Fibroblast of lung (primary cell): ENCODE results near the gene MSH4. TPM values are rescaled to one million over a fixed set of nuclear protein-coding genes. Genes with fewer than 3 reads are reported as not detected.

Source experiments
- DNase-seq, 2 donors: peaks; one replicate each; pipeline versions ENCODE4 v3.0.0 to v3.0.0-alpha.2; 2010; ENCODE audit warnings: low read depth in 2 of 2
- H2AFZ ChIP-seq: 2 replicates; pipeline ENCODE4 v1.5.1; 2012; ENCODE audit warnings: low read length, control low read depth, inconsistent platforms
- H3K27ac ChIP-seq: 2 replicates; pipeline ENCODE4 v1.5.1; 2011; ENCODE audit warnings: low read length, control low read depth; ENCODE audit not compliant: insufficient read depth
- H3K27me3 ChIP-seq: 2 replicates; pipeline ENCODE4 v1.5.1; 2011; ENCODE audit warnings: mild to moderate bottlenecking, low read length; ENCODE audit not compliant: control insufficient read depth, insufficient read depth
- H3K36me3 ChIP-seq: 2 replicates; pipeline ENCODE4 v1.5.1; 2011; ENCODE audit warnings: low read length; ENCODE audit not compliant: control insufficient read depth, insufficient read depth
- H3K4me1 ChIP-seq: 2 replicates; pipeline ENCODE4 v1.5.1; 2011; ENCODE audit warnings: low read length; ENCODE audit not compliant: control insufficient read depth, insufficient read depth; ENCODE audit errors: extremely low read depth
- H3K4me2 ChIP-seq: 2 replicates; pipeline ENCODE4 v1.5.1; 2011; ENCODE audit warnings: low read length, control low read depth; ENCODE audit not compliant: insufficient read depth; ENCODE audit errors: extremely low read depth
- H3K4me3 ChIP-seq, 4 experiments: fragments of 200-600 bp in 1 of 4; sonication (generic) in 1 of 4; replicated peaks in 1 of 4; 2 replicates each; pipeline ENCODE4 v1.5.1; 2011 to 2016; ENCODE audit warnings: low read length in 4 of 4, low read depth in 3 of 4, mild to moderate bottlenecking in 3 of 4, control low read depth in 2 of 4, inconsistent platforms in 1 of 4, mixed read lengths in 1 of 4; ENCODE audit not compliant: insufficient read depth in 1 of 4; ENCODE audit errors: control extremely low read depth in 1 of 4
- H3K79me2 ChIP-seq: 2 replicates; pipeline ENCODE4 v1.5.1; 2012; ENCODE audit warnings: mild to moderate bottlenecking, low read length, inconsistent platforms; ENCODE audit not compliant: control insufficient read depth, insufficient read depth
- H3K9ac ChIP-seq: 2 replicates; pipeline ENCODE4 v1.5.1; 2011; ENCODE audit warnings: mild to moderate bottlenecking, low read length, control low read depth; ENCODE audit not compliant: insufficient read depth
- H3K9me3 ChIP-seq: 2 replicates; pipeline ENCODE4 v1.5.1; 2012; ENCODE audit warnings: low read depth, low read length; ENCODE audit not compliant: control insufficient read depth, insufficient read depth
- H4K20me1 ChIP-seq: 2 replicates; pipeline ENCODE4 v1.5.1; 2011; ENCODE audit warnings: low read length; ENCODE audit not compliant: control insufficient read depth, insufficient read depth; ENCODE audit errors: extremely low read depth
- EZH2 ChIP-seq: IDR thresholded peaks from 2 replicates; pipeline ENCODE4 v1.5.1; 2012; ENCODE audit warnings: low read length, control low read depth, mild to moderate bottlenecking; ENCODE audit errors: missing control alignments
- polyA plus RNA-seq, 2 donors: library from polyadenylated mRNA; depleted of rRNA in 1 of 2; stranded (reverse) in 1 of 2; unstranded in 1 of 2; fragments of >200 nt; gene quantifications; 2 replicates each; pipeline ENCODE4 v1.2.1, GENCODE V29; 2011 to 2012; ENCODE audit warnings: missing spikeins in 1 of 2
- total RNA-seq: library from RNA; depleted of rRNA; stranded (reverse); fragments of >200 nt; gene quantifications from 2 replicates; pipeline ENCODE4 v1.2.1, GENCODE V29; 2014
- TF ChIP-seq, protein P1 (sequence below), 2 donors: IDR thresholded peaks in 1 of 2; conservative IDR thresholded peaks in 1 of 2; 1 replicate in 1 of 2; 2 replicates in 1 of 2; pipeline ENCODE4 v1.5.1; 2011 to 2012; ENCODE audit warnings: low read length in 2 of 2, control low read depth in 1 of 2, inconsistent platforms in 1 of 2, low read depth in 1 of 2, mild to moderate bottlenecking in 1 of 2

MSH4 gene
- total and polyA plus RNA-seq, 2 donors (not counting 1 experiment from before 2014, with no cell fraction given), result 0.66 TPM; not detected in 1

GRCh38 chr1:75855010-75855409 lies 58.3 kb downstream of the MSH4 start:
- no peak for TF ChIP-seq EZH2
- TF ChIP-seq, protein P1, sequence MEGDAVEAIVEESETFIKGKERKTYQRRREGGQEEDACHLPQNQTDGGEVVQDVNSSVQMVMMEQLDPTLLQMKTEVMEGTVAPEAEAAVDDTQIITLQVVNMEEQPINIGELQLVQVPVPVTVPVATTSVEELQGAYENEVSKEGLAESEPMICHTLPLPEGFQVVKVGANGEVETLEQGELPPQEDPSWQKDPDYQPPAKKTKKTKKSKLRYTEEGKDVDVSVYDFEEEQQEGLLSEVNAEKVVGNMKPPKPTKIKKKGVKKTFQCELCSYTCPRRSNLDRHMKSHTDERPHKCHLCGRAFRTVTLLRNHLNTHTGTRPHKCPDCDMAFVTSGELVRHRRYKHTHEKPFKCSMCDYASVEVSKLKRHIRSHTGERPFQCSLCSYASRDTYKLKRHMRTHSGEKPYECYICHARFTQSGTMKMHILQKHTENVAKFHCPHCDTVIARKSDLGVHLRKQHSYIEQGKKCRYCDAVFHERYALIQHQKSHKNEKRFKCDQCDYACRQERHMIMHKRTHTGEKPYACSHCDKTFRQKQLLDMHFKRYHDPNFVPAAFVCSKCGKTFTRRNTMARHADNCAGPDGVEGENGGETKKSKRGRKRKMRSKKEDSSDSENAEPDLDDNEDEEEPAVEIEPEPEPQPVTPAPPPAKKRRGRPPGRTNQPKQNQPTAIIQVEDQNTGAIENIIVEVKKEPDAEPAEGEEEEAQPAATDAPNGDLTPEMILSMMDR (conservative IDR thresholded peaks at IDR 0.05 in 1 of 2, IDR thresholded peaks at IDR 0.05 in 1 of 2; ENCODE audit: low read depth in 1 of 2, low read length in 2 of 2), result no peak
- Histone ChIP-seq H3K27ac (no peak overlapping the region), H3K9me3 (no peaks in the 10 kb centered on the region), H2AFZ (no peak overlapping the region), H3K4me1 (no peaks in the 10 kb centered on the region), H4K20me1 (no peaks in the 10 kb centered on the region), H3K4me3 (no peak overlapping the region), H3K9ac (no peak overlapping the region), H3K27me3 (no peaks in the 10 kb centered on the region), H3K4me2 (no peak overlapping the region), H3K79me2 (no peaks in the 10 kb centered on the region), H3K36me3 (no peaks in the 10 kb centered on the region)
- DNase-seq, result peak; percentile 77 to 80

- DNase-seq, result no peak
- Histone ChIP-seq H3K27ac (no peak overlapping the region), H3K4me3 (no peak overlapping the region), H4K20me1 (no peaks in the 10 kb centered on the region), H3K9ac (no peak overlapping the region), H3K9me3 (no peaks in the 10 kb centered on the region), H3K36me3 (no peaks in the 10 kb centered on the region), H2AFZ (no peak overlapping the region), H3K79me2 (no peaks in the 10 kb centered on the region), H3K4me2 (no peak overlapping the region), H3K4me1 (no peaks in the 10 kb centered on the region), H3K27me3 (no peaks in the 10 kb centered on the region)
- TF ChIP-seq, protein P1 (conservative IDR thresholded peaks at IDR 0.05 in 1 of 2, IDR thresholded peaks at IDR 0.05 in 1 of 2; ENCODE audit: low read depth in 1 of 2, low read length in 2 of 2), result no peak
- TF ChIP-seq EZH2, result no peak
These were observed 59.1 kb downstream of the MSH4 start for GRCh38 chr1:75855734-75856133.

DNA sequence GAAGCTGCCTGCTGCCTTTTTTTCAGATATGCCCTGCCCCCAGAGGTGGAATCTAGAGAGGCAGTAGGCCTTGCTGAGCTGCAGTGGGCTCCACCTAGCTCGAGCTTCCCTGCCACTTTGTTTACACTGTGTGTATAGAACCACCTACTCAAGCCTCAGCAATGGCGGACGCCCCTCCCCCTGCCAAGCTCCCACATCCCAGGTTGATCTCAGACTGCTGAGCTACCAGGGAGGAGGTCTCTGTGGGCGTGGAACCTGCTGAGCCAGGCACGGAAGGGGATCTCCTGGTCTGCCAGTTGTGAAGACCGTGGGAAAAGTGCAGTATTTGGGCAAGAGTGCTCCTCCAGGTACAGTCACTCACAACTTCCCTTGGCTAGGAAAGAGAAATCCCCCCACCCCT lies 65.1 kb downstream of the MSH4 start:
- Histone ChIP-seq H3K4me3 (no peak overlapping the region), H2AFZ (no peak overlapping the region)
- TF ChIP-seq EZH2, result no peak
- TF ChIP-seq, protein P1 (conservative IDR thresholded peaks at IDR 0.05 in 1 of 2, IDR thresholded peaks at IDR 0.05 in 1 of 2; ENCODE audit: low read depth in 1 of 2, low read length in 2 of 2), result no peak

More for the DNA sequence above, 65.1 kb downstream of the MSH4 start:
- Histone ChIP-seq H3K4me1 (no peaks in the 10 kb centered on the region), H4K20me1 (no peaks in the 10 kb centered on the region), H3K79me2 (no peaks in the 10 kb centered on the region), H3K27me3 (no peaks in the 10 kb centered on the region), H3K36me3 (no peaks in the 10 kb centered on the region), H3K9ac (no peak overlapping the region), H3K9me3 (no peaks in the 10 kb centered on the region), H3K27ac (no peak overlapping the region), H3K4me2 (no peak overlapping the region)
- no peak for DNase-seq
